Liver (tissue), 9 donors: Measurements from ENCODE around the gene OR5K2. TPM values are rescaled to one million over a fixed set of nuclear protein-coding genes. Genes with fewer than 3 reads are reported as not detected.

Experiments used
- DNase-seq: peaks from one replicate; pipeline ENCODE4 v3.0.0-alpha.2; 2017; ENCODE audit warnings: low spot score
- H3K27ac ChIP-seq, 2 donors: one replicate each; pipeline ENCODE4 v1.7.0; 2013; ENCODE audit warnings: inconsistent platforms in 2 of 2, low read length in 2 of 2, control low read depth in 1 of 2, low read depth in 1 of 2, mild to moderate bottlenecking in 1 of 2
- H3K27me3 ChIP-seq, 4 donors: one replicate each; pipeline versions ENCODE4 v1.6.1 to v1.7.0; 2013; ENCODE audit warnings: low read length in 3 of 4, inconsistent platforms in 1 of 4, mild to moderate bottlenecking in 1 of 4, moderate library complexity in 1 of 4; ENCODE audit not compliant: control insufficient read depth in 4 of 4, insufficient read depth in 4 of 4
- H3K36me3 ChIP-seq, 4 donors: one replicate each; pipeline versions ENCODE4 v1.6.1 to v1.7.0; 2013; ENCODE audit warnings: low read length in 3 of 4, mild to moderate bottlenecking in 3 of 4, low read depth in 1 of 4, moderate library complexity in 1 of 4; ENCODE audit not compliant: control insufficient read depth in 4 of 4, insufficient read depth in 3 of 4
- H3K4me1 ChIP-seq, 4 donors: one replicate each; pipeline versions ENCODE4 v1.6.1 to v1.7.0; 2013; ENCODE audit warnings: low read length in 3 of 4, mild to moderate bottlenecking in 3 of 4, moderate library complexity in 1 of 4; ENCODE audit not compliant: control insufficient read depth in 4 of 4, insufficient read depth in 4 of 4
- H3K4me3 ChIP-seq, 3 donors: one replicate each; pipeline versions ENCODE4 v1.6.1 to v1.7.0; 2013; ENCODE audit warnings: low read length in 3 of 3, control low read depth in 1 of 3, low read depth in 1 of 3, mild to moderate bottlenecking in 1 of 3
- H3K9ac ChIP-seq, 2 donors: one replicate each; pipeline ENCODE4 v1.7.0; 2013; ENCODE audit warnings: low read length in 2 of 2, mild to moderate bottlenecking in 2 of 2, moderate library complexity in 2 of 2, control low read depth in 1 of 2, low read depth in 1 of 2
- H3K9me3 ChIP-seq, 4 donors: one replicate each; pipeline versions ENCODE4 v1.6.1 to v1.7.0; 2013; ENCODE audit warnings: low read length in 3 of 4; ENCODE audit not compliant: control insufficient read depth in 4 of 4
- EGR1 ChIP-seq, 2 donors: IDR thresholded peaks; 2 replicates each; pipeline ENCODE4 v1.6.1; 2016 to 2018; ENCODE audit warnings: antibody characterized with exemption in 2 of 2, low read depth in 2 of 2
- FOXA1 ChIP-seq: IDR thresholded peaks from 2 replicates; pipeline ENCODE4 v1.6.1; 2016; ENCODE audit warnings: antibody characterized with exemption
- FOXA2 ChIP-seq: IDR thresholded peaks from 2 replicates; pipeline ENCODE4 v1.6.1; 2016; ENCODE audit warnings: antibody characterized with exemption
- HNF4G ChIP-seq: IDR thresholded peaks from 2 replicates; pipeline ENCODE4 v1.6.1; 2016; ENCODE audit warnings: antibody characterized with exemption
- JUND ChIP-seq, 2 donors: IDR thresholded peaks; 2 replicates each; pipeline ENCODE4 v1.6.1; 2016; ENCODE audit warnings: antibody characterized with exemption in 2 of 2
- NR2F2 ChIP-seq: IDR thresholded peaks from 2 replicates; pipeline ENCODE4 v1.6.1; 2016; ENCODE audit warnings: antibody characterized with exemption
- RXRA ChIP-seq, 2 donors: IDR thresholded peaks; 2 replicates each; pipeline ENCODE4 v1.6.1; 2017 to 2018; ENCODE audit warnings: antibody characterized with exemption in 2 of 2, mild to moderate bottlenecking in 1 of 2
- SP1 ChIP-seq: IDR thresholded peaks from 2 replicates; pipeline ENCODE4 v1.6.1; 2018; ENCODE audit warnings: antibody characterized with exemption, mild to moderate bottlenecking
- TAF1 ChIP-seq: conservative IDR thresholded peaks from 2 replicates; pipeline ENCODE4 v1.6.1; 2016; ENCODE audit warnings: antibody characterized with exemption, mild to moderate bottlenecking
- YY1 ChIP-seq: IDR thresholded peaks from 2 replicates; pipeline ENCODE4 v1.6.1; 2016; ENCODE audit warnings: antibody characterized with exemption, mild to moderate bottlenecking
- WGBS: extraction: QIAGEN DNeasy Blood & Tissue Kit; methylation state at CpG from one replicate; pipeline ENCODE4 v1.1.7; 2013; 5-methylcytosine and 5-hydroxymethylcytosine counted together
- polyA plus RNA-seq, 2 donors: library from polyadenylated mRNA; stranded (reverse) in 1 of 2; unstranded in 1 of 2; fragments of 200-250 nt in 1 of 2; fragments of >200 nt in 1 of 2; fragmentation: Nextera tagmentation in 1 of 2; extraction: Ambion mirVana in 1 of 2; gene quantifications; one replicate each; pipeline versions ENCODE4 v1.2.1 to v1.2.3, GENCODE V29; 2013 to 2015
- total RNA-seq, 2 donors: library from RNA; depleted of rRNA; stranded (reverse); fragments of >200 nt; gene quantifications; one replicate each; pipeline ENCODE4 v1.2.3, GENCODE V29; 2014
- TF ChIP-seq, protein P1 (sequence below): fragments of 150-350 bp; IDR thresholded peaks from 2 replicates; pipeline ENCODE4 v1.5.1; 2017; ENCODE audit warnings: improper control_type of control experiment, low read depth, low read length; ENCODE audit not compliant: missing input control
- TF ChIP-seq, protein P2 (sequence below): IDR thresholded peaks from 2 replicates; pipeline ENCODE4 v1.6.1; 2016; ENCODE audit warnings: antibody characterized with exemption, mild to moderate bottlenecking
- TF ChIP-seq, protein P3 (sequence below): IDR thresholded peaks from 2 replicates; pipeline ENCODE4 v1.6.1; 2016; ENCODE audit warnings: antibody characterized with exemption
- TF ChIP-seq, protein P4 (sequence below): IDR thresholded peaks from 2 replicates; pipeline ENCODE4 v1.6.1; 2016; ENCODE audit warnings: antibody characterized with exemption
- donor health status: healthy.
- donor health status: healthy.
- donor health status: healthy.
- donor health status: healthy.
- donor health status: healthy.

Gene OR5K2
- total and polyA plus RNA-seq, 4 donors: not detected

DNA sequence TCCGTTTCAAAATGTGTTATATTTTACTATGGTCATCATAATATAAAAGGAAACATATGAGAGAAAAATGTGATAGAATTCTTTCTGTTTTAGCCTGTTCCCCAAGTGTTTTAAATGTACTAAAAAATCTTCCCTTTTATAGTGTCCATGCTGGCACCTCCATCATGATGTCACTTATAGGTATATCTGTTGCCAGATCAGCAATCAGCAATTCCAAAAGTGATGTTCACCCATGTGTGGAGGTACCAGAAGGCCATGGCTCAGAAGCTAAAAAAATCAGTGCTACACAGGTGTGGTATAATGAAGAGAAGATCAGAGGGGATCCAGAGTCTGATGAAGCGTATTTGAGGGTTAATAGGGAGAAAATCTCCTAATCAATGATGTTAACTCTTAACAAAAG lies 33.2 kb downstream of the OR5K2 start:
- 94% methylated on average over 2 of the region's 2 CpGs for WGBS
- Histone ChIP-seq H3K4me3 (no peak overlapping the region), H3K9ac (no peak overlapping the region), H3K36me3 (no peaks in the 10 kb centered on the region), H3K27me3 (no peaks in the 10 kb centered on the region), H3K27ac (no peak overlapping the region), H3K9me3 (no peaks in the 10 kb centered on the region), H3K4me1 (peaks cover 0 to 8% (median 0%) of the 10 kb centered on the region in 4 donors)
- DNase-seq: no peak
- TF ChIP-seq, protein P1, sequence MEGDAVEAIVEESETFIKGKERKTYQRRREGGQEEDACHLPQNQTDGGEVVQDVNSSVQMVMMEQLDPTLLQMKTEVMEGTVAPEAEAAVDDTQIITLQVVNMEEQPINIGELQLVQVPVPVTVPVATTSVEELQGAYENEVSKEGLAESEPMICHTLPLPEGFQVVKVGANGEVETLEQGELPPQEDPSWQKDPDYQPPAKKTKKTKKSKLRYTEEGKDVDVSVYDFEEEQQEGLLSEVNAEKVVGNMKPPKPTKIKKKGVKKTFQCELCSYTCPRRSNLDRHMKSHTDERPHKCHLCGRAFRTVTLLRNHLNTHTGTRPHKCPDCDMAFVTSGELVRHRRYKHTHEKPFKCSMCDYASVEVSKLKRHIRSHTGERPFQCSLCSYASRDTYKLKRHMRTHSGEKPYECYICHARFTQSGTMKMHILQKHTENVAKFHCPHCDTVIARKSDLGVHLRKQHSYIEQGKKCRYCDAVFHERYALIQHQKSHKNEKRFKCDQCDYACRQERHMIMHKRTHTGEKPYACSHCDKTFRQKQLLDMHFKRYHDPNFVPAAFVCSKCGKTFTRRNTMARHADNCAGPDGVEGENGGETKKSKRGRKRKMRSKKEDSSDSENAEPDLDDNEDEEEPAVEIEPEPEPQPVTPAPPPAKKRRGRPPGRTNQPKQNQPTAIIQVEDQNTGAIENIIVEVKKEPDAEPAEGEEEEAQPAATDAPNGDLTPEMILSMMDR: no peak
- no peak for TF ChIP-seq HNF4G
- no peak for TF ChIP-seq SP1
- TF ChIP-seq, protein P2, sequence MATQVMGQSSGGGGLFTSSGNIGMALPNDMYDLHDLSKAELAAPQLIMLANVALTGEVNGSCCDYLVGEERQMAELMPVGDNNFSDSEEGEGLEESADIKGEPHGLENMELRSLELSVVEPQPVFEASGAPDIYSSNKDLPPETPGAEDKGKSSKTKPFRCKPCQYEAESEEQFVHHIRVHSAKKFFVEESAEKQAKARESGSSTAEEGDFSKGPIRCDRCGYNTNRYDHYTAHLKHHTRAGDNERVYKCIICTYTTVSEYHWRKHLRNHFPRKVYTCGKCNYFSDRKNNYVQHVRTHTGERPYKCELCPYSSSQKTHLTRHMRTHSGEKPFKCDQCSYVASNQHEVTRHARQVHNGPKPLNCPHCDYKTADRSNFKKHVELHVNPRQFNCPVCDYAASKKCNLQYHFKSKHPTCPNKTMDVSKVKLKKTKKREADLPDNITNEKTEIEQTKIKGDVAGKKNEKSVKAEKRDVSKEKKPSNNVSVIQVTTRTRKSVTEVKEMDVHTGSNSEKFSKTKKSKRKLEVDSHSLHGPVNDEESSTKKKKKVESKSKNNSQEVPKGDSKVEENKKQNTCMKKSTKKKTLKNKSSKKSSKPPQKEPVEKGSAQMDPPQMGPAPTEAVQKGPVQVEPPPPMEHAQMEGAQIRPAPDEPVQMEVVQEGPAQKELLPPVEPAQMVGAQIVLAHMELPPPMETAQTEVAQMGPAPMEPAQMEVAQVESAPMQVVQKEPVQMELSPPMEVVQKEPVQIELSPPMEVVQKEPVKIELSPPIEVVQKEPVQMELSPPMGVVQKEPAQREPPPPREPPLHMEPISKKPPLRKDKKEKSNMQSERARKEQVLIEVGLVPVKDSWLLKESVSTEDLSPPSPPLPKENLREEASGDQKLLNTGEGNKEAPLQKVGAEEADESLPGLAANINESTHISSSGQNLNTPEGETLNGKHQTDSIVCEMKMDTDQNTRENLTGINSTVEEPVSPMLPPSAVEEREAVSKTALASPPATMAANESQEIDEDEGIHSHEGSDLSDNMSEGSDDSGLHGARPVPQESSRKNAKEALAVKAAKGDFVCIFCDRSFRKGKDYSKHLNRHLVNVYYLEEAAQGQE: no peak
- TF ChIP-seq RXRA (IDR thresholded peaks at IDR 0.05): no peak

DNA sequence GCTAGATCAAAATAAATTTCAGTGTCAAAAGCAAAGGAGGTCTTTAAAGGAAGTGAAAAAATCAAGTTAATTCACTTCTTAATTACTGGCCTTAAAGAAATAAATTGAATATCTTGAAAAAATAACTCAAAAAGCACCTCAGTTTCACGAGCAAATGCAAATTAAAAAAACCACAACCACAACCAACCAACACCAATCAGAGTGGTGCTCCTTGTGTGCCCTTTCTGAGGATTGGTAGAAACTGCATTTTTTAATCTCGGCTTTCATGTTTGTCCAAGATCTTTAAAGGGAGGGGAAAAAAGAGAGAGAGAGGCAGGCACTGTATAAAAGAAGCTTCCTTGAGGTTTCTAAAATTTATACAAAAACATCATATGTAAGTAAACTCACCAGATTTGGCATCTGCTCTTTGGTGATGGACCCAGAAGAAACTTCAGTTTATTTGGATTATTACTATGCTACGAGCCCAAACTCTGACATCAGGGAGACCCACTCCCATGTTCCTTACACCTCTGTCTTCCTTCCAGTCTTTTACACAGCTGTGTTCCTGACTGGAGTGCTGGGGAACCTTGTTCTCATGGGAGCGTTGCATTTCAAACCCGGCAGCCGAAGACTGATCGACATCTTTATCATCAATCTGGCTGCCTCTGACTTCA lies 34.3 kb downstream of the OR5K2 start, which contains the start of gene GPR15:
TSS of gene GPR15 (plus strand) at position 357 of the 653 bp plus-strand sequence. CDS start at position 413, 56 bp downstream.
- Histone ChIP-seq H3K4me1 (peaks cover 0 to 8% (median 0%) of the 10 kb centered on the region in 4 donors), H3K27ac (no peak within 1 kb of the TSS), H3K27me3 (no peaks in the 10 kb centered on the region), H3K9ac (no peak within 1 kb of the TSS), H3K4me3 (no peak within 1 kb of the TSS), H3K9me3 (no peaks in the 10 kb centered on the region), H3K36me3 (no peaks in the 10 kb centered on the region)
- WGBS: 88% methylated on average over 7 of the region's 7 CpGs
- DNase-seq: no peak
- TF ChIP-seq HNF4G (no peak), RXRA (IDR thresholded peaks at IDR 0.05) (no peak), SP1 (no peak), FOXA1 (no peak), EGR1 (IDR thresholded peaks at IDR 0.05; ENCODE audit: low read depth in 2 of 2) (no peak), NR2F2 (no peak), TAF1 (no peak), FOXA2 (no peak), YY1 (no peak), JUND (IDR thresholded peaks at IDR 0.05) (no peak)
- TF ChIP-seq, protein P3, sequence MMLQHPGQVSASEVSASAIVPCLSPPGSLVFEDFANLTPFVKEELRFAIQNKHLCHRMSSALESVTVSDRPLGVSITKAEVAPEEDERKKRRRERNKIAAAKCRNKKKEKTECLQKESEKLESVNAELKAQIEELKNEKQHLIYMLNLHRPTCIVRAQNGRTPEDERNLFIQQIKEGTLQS: no peak
- TF ChIP-seq, protein P1: no peak
- TF ChIP-seq, protein P4, sequence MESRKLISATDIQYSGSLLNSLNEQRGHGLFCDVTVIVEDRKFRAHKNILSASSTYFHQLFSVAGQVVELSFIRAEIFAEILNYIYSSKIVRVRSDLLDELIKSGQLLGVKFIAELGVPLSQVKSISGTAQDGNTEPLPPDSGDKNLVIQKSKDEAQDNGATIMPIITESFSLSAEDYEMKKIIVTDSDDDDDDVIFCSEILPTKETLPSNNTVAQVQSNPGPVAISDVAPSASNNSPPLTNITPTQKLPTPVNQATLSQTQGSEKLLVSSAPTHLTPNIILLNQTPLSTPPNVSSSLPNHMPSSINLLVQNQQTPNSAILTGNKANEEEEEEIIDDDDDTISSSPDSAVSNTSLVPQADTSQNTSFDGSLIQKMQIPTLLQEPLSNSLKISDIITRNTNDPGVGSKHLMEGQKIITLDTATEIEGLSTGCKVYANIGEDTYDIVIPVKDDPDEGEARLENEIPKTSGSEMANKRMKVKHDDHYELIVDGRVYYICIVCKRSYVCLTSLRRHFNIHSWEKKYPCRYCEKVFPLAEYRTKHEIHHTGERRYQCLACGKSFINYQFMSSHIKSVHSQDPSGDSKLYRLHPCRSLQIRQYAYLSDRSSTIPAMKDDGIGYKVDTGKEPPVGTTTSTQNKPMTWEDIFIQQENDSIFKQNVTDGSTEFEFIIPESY: no peak
- TF ChIP-seq, protein P2: no peak
